HG03095 (cell line): ENCODE results near the gene KRTAP4-7.
"Not testable (repeated sequence)": the region's sequence is repeated elsewhere in the genome, so short reads cannot be mapped to it uniquely, and the experiment has no call there.

Experiments used
- ATAC-seq: cut with Tn5 transposase; IDR thresholded peaks from one replicate; pipeline ENCODE4 v1.9.1; 2021; ENCODE audit warnings: moderate library complexity; ENCODE audit not compliant: unreplicated experiment

Gene KRTAP4-7

DNA sequence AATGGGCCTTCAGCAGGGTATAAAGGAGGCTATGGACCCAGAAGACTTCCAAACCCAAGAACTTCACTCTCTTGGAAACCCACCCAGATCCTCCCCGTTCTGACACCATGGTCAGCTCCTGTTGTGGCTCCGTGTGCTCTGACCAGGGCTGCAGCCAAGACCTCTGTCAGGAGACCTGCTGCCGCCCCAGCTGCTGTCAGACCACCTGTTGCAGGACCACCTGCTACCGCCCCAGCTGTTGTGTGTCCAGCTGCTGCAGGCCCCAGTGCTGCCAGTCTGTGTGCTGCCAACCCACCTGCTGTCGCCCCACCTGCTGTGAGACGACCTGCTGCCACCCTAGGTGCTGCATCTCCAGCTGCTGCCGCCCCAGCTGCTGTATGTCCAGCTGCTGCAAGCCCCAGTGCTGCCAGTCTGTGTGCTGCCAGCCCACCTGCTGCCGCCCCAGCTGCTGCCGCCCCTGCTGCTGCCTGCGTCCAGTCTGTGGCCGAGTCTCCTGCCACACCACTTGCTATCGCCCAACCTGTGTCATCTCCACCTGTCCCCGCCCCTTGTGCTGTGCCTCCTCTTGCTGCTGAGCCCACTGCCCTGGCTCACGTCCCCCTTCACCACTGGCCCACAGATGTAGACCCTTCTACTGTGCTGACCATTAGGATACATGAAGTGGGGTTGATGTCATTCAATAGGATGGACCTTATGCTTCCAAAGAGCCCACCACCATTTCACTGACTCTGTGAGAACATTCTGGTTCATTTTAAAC lies at the start of gene KRTAP4-7:
Gene KRTAP4-7, plus strand, starts transcription at position 51 of the 757 bp plus-strand sequence. Its CDS starts 57 bp downstream, at position 108.
- not testable (repeated sequence) for ATAC-seq

DNA sequence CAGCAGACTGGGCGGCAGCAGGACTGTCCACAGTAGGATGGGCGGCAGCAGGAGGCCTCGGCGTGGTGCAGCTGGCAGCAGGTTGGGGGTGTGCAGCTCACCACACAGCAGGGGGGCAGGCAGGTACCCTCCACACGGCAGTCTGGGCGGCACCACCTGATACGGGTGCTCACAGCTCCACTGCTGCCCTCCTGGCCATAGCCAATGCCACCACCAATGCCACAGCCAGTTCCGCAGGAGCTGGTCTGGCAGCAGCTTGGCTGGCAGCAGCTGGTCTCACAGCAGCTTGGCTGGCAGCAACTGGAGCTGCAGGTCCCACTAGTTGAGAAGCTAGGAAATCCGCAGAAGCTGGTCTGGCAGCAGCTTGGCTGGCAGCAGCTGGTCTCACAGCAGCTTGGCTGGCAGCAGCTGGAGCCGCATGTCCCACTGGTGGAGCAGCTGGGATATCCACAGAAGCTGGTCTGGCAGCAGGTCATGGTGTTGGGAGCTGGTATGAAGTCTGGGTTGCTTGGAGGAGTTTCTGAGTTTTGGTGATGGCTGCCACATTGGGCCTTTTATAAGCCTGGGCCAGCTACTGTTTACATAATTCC lies 49.5 kb upstream of the KRTAP4-7 start, which contains the start of gene KRTAP1-3:
Gene KRTAP1-3, minus strand, starts transcription at position 529 of the 590 bp plus-strand sequence. Its CDS starts 53 bp downstream, at position 476.
- ATAC-seq = not testable (repeated sequence)

DNA sequence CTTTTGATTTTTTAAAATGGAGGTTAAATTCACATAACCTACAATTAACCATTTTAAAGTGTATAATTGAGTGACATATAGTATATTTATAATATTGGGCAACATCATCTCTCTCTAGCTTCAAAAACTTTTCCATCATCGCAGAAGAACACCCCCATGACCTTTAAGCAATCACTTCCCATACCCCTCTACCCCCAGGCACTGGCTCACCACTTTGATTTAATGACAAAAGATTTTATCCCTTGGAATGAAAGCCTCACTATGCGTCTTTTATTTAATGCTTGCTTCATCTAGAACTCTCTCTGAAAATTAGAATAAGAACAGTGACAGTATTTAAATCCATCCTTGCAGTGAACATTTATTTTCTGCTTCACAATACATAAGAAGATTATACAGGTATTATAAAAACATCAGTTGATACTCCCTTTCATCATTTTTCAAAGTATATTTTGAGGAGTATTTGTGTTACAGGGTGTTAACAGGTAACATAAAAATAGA lies 46.0 kb upstream of the KRTAP4-7 start:
- ATAC-seq = no peak

DNA sequence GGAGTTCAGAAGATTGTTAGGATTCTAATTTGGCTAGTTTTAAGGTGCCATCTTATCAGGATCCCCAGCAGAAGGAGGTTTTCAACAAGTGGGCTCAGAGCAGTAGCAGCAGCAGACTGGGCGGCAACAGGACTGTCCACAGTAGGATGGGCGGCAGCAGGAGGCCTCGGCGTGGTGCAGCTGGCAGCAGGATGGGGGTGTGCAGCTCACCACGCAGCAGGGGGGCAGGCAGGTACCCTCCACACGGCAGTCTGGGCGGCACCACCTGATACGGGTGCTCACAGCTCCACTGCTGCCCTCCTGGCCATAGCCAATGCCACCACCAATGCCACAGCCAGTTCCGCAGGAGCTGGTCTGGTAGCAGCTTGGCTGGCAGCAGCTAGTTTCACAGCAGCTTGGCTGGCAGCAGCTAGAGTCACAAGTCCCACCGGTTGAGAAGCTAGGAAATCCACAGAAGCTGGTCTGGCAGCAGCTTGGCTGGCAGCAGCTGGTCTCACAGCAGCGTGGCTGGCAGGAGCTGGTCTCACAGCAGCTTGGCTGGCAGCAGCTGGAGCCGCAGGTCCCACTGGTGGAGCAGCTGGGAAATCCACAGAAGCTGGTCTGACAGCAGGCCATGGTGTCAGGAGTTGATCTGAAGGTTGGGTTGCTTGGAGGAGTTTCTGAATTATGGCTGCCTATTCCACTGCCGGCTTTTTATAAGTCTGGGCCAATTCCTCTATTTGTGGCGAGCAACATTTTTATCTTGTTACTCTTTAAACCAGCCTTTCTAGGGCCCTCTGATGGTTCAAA lies 43.0 kb upstream of the KRTAP4-7 start, which contains the start of gene KRTAP1-1:
Gene KRTAP1-1, minus strand, starts transcription at position 668 of the 789 bp plus-strand sequence. Its CDS starts 53 bp downstream, at position 615.
- ATAC-seq = not testable (repeated sequence)

DNA sequence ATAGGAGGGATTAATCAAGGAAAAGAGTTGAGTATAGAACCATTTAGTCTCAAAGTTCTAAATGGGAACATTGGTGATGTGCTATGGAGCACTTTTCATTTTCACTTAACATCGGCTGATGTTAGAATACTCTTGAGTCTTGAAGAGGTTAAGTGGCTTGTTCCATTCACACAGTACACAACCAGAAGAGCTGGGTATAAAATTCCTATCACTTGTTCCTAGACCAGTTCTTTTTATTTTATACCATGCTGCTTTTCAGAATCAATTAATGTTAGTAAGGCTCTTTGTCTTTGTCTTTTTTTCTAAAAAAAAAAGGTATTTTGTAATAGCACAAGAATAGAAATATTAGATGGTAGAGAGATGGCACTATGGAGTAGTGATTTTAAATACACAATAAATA lies 41.0 kb upstream of the KRTAP4-7 start:
- ATAC-seq = no peak

DNA sequence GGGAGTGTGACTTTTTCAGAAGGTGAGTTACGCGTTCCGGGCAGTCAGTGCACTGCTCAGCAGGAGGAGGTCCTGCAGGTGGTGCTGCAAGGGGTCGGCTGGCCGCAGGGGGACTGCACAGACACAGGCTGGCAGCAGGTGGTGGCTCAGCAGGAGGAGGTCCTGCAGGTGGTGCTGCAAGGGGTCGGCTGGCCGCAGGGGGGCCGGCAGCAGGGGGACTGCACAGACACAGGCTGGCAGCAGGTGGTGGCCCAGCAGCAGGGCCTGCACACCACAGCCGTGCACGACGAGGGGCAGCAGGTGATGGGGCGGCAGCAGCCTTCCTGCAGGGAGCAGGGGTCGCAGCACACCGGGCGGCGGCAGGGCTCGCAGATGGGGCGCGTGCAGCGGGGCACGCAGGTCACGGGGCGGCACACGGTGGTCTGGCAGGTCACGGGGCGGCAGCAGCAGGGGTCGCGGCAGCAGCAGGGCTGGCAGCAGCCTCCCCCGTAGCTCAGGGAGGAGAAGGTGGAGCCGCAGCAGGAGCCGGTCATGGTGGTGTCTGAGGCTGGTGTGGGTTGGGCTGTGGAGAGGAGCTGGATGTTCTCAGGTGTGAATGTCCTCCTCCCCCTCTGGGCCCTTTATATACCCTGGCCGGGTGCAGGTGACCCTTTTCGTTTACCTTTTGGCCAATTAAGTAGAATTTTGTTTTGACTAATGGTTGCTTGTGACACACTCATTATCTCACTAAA lies 37.0 kb upstream of the KRTAP4-7 start, which contains the start of gene KRTAP2-1:
Gene KRTAP2-1, minus strand, starts transcription at position 582 of the 731 bp plus-strand sequence. Its CDS starts 49 bp downstream, at position 533.
- not testable (repeated sequence) for ATAC-seq

DNA sequence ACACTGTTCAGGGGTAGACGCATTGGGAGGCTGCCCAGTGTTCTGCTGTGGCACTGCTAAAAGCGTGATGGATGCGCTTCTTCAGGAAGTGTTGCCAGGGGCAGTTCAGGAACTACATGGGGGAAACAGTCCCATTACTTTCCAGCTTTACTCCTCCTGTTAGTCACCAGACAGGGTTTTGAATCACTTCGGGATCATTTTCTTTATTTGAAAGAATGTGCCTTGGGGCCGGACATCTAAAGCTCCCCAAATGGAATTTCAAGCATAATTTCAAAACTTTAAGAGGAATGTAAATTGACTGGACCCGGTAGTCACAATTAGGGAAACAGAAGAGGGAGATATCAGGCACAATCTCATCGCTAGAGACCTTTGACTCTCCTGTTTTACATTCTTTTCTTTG lies 35.5 kb upstream of the KRTAP4-7 start:
- ATAC-seq = no peak

DNA sequence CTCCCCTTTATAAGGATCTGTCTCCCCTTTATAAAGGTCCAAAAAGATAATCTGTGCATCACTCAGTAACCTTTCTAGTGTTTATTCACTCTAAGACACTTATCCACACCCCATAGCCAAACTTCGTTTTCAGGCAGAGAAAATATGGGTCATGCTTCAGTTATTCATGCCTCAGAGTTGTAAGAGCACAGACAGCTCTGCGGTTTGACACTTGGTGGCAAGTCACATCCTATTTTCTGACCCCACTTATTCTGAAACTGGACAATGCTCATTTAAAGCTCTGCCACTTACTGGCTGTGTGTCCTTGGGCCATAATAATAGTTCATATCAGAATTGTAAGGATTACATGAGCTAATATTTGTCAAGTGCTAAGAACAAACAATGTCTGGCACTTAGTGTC lies 34.8 kb upstream of the KRTAP4-7 start:
- ATAC-seq = no peak

DNA sequence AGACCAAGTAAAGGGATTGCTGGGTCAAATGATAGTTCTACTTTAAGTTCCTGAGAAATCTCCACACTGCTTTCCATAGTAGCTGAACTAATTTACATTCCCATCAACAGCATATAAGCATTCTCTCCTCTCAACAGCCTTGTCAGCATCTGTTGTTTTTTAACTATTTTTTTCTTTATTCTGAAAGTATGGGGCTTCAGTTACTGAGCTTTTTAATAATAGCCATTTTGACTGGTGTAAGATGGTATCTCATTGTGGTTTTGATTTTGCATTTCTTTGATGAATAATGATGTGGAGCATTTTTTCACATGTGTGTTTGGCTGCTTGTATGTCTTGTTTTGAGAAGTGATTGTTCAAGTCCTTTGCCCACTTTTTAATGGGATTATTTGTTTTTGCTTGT lies 31.4 kb upstream of the KRTAP4-7 start:
- no peak for ATAC-seq

DNA sequence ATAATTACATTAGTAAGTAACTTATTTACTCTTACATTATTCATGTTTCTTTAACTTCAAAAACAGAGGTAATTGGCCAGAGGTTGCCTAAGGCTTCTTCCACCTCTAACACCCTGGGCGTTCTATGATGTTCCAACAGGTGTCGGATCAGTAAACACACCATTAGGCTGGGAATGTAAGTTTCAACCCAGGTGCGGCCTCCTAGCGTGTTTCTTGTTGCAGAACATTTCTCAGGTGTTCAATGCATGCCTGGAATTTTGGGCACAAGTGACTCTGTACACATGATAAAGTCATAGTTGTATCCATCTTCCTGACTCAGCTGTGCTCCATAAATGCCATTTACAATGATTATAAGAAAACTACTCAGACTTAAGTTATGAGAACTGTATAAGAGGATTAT lies 29.9 kb upstream of the KRTAP4-7 start:
- ATAC-seq = no peak

DNA sequence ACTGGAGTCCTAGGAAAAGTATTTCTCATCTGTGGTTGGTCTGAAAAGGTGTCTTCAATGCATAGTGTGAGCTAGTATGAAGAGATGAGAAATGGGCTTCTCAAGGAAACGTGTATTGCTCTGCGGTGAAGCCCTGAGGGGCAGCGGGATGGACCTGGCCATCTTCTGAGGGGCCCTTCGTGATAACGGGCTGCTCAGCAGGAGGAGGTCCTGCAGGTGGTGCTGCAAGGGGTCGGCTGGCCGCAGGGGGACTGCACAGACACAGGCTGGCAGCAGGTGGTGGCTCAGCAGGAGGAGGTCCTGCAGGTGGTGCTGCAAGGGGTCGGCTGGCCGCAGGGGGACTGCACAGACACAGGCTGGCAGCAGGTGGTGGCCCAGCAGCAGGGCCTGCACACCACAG lies 29.4 kb upstream of the KRTAP4-7 start:
- ATAC-seq = not testable (repeated sequence)

DNA sequence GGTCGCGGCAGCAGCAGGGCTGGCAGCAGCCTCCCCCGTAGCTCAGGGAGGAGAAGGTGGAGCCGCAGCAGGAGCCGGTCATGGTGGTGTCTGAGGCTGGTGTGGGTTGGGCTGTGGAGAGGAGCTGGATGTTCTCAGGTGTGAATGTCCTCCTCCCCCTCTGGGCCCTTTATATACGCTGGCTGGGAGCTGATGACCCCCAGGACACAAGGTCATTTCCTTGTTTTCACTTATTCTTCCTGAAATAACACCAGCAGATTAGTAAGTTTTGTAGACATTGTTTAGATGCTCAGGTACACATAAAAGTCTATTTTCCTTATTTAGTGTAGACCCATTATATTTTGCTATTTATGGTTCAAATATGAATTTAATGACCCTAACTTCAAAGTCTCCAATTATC lies 28.8 kb upstream of the KRTAP4-7 start, which contains the start of gene KRTAP2-2:
Gene KRTAP2-2, minus strand, starts transcription at position 101 of the 400 bp plus-strand sequence. Its CDS starts 19 bp downstream, at position 82.
- ATAC-seq = not testable (repeated sequence)

DNA sequence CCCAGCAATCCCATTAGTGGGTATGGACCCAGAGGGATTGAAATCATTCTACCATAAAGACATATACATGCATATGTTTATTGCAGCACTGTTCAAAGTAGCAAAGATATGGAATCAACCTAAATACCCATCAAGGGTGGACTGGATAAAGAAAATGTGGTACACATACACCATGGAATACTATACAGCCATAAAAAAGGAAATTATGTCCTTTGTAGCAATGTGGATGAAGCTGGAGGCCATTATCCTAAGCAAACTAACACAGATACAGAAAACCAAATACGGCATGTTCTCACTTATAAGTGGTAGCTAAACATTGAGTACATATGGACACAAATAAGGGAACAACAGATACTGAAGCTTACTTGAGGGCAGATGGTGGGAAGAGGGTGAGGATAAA lies 26.4 kb upstream of the KRTAP4-7 start:
- ATAC-seq = no peak

DNA sequence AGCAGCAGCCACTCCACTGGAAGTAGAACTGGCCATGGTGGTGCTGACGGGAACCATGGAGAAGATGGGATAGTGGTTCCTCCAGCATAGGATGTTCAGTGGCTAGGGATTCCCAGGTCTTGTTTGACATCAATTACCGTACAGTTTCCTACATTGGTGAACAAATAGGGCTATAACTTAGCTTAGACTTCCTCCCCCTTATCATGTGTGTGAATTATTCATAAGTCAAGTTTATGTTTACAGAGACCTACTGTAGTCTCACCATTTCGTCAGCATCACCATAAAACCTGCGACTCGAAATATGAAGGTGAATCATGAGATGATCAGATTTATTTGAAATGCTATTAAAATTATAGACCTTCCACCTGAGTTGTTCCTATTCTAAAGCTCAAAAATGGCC lies 25.2 kb upstream of the KRTAP4-7 start:
- no peak for ATAC-seq

DNA sequence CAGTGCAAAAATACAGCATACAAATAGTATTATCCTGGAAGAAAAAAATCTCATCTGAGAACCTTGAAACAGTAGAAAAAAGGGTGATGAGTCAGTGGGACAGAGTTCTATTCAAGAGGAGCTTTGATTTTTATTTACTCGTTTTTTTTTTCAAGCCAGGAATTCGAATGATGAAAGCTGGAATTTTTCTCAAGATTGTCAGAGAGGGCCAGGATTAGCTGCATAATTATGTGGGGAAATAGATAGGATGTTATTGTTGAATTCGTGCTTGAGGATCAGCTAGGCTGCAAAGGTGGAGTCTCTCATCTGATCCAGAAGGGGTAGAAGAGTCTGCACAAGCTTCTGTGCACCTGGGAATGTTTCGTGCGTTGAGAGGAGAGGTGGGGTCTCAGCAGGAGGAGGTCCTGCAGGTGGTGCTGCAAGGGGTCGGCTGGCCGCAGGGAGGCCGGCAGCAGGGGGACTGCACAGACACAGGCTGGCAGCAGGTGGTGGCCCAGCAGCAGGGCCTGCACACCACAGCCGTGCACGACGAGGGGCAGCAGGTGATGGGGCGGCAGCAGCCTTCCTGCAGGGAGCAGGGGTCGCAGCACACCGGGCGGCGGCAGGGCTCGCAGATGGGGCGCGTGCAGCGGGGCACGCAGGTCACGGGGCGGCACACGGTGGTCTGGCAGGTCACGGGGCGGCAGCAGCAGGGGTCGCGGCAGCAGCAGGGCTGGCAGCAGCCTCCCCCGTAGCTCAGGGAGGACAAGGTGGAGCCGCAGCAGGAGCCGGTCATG lies 24.5 kb upstream of the KRTAP4-7 start:
- not testable (repeated sequence) for ATAC-seq

DNA sequence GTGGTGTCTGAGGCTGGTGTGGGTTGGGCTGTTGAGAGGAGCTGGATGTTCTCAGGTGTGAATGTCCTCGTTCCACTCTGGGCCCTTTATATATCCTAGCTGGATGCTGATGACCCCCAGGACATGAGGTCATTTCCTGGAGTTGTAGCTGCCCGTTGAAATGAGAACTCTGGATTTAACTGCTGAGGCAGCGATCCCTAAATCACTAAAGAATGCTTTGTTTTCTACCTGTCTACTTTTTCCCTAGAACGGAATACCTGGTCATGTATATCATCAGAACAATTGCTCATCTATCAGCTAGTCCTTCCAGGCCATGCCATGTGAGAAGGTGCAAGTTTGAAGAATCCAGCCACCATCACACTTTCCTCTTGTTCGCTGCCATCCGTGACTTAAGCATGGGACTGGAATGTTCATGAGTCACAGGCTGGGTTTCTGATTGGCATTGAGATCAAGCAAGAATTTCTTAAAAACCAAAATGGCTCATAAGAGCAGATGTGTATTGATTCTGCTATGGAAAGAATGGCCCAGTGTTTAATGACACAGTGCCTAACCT lies 23.8 kb upstream of the KRTAP4-7 start, which contains the start of gene KRTAP2-3:
Gene KRTAP2-3, minus strand, starts transcription at position 63 of the 553 bp plus-strand sequence. CDS start 64 bp downstream, outside the sequence.
- ATAC-seq = no peak

DNA sequence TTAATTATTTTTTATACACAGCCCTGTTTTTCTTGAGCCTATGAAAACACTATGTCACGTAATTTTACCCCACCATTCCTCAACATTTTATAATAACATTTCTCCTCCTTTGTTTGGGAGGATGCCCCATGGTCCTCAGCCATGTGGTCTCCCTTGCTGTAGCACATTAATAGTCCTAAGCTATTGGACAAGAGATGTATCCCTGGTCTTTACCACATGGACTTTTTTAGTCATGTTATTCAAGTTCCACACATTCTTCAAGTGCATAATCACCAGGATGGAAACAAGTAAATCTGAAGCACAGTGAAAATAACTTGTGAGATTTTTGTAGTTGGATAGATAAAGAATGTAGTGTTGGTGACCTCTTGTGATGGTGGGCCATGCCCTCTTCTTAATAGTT lies 22.0 kb upstream of the KRTAP4-7 start:
- ATAC-seq = no peak

DNA sequence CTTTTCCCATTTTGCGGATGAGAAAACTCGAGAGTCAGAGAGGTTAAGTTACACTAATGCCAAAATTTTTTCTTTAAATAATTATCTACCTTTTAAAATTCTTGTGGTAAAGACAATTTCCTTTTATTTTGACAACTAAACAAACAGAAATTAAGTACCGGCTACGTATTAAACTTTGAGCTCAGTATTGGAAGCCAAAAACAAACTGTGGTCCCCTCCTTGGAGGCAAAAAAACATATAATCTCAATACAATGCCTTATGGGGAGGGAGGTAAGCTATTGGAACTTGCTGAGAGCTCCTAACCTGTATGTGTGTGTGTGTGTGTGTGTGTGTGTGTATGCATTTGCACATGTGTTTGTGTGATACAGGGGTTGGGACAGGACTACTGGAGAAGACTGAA lies 20.5 kb upstream of the KRTAP4-7 start:
- no peak for ATAC-seq

DNA sequence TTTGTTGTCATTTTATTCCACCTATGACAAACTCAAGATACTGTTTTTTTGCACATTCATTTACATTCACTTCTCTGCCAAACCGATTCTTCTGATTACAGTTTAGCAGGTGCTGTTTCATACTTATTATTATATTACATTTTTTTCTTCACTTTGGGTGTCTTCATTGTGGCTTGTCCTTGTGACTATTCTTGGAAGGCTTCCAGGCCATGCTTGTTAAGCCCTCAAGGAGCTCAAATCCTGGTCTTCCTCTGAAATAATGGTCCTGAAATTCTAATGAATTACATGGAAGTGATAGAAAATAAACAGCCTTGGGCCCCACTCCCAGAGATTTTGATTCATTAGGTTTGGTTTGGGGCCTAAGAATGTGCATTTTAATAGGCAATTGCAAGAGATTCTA lies 19.6 kb upstream of the KRTAP4-7 start:
- no peak for ATAC-seq
